LNCAP (cell line): ENCODE results near the gene MRTFA.

ENCODE experiments used
- CTCF ChIP-seq: fragments of 450-650 bp; IDR thresholded peaks from 2 replicates; pipeline ENCODE4 v1.5.1; 2017; ENCODE audit warnings: mild to moderate bottlenecking

MRTFA gene

GRCh38 chr22:40511604-40512003, 124.9 kb downstream of the MRTFA start:
- TF ChIP-seq CTCF: no peak

GRCh38 chr22:40510631-40511364, 125.7 kb downstream of the MRTFA start:
- no peak for TF ChIP-seq CTCF

- no peak for TF ChIP-seq CTCF
Observed at GRCh38 chr22:40509401-40510134, 127.0 kb downstream of the MRTFA start.

GRCh38 chr22:40507491-40507890, 129.0 kb downstream of the MRTFA start:
- TF ChIP-seq CTCF: no peak

GRCh38 chr22:40506762-40507161, 129.8 kb downstream of the MRTFA start:
- TF ChIP-seq CTCF: no peak

- no peak for TF ChIP-seq CTCF
Observed at GRCh38 chr22:40504285-40505249, 132.0 kb downstream of the MRTFA start.

- no peak for TF ChIP-seq CTCF
Observed at GRCh38 chr22:40502919-40503318, 133.6 kb downstream of the MRTFA start.
